Endothelial cell of umbilical vein (primary cell): Measurements from ENCODE around the gene GMPR2. TPM values are rescaled to one million over a fixed set of nuclear protein-coding genes. Genes with fewer than 3 reads are reported as not detected.

Experiments used
- BruUV-seq: library from RNA; stranded (reverse); fragments of 400-500 nt; replicated peaks from 2 replicates; lab custom pipeline; 2021; lab: Mats Ljungman, UMichigan
- CTCF ChIA-PET: fragments of 300-600, 350-600 bp; sonication (Branson Sonifier 250); formaldehyde crosslinking; loops from one replicate; lab custom pipeline; 2021; ENCODE audit warnings: antibody characterized with exemption, inconsistent platforms; lab: Charles Lee
- POLR2A ChIA-PET: fragments of 300-600, 350-600 bp; sonication (Branson Sonifier 250); formaldehyde crosslinking; loops from one replicate; lab custom pipeline; 2021; ENCODE audit warnings: antibody characterized with exemption, inconsistent platforms; lab: Charles Lee
- DNase-seq: peaks from one replicate; pipeline ENCODE4 v3.0.0-alpha.2; 2011; ENCODE audit warnings: low read depth, low spot score
- FAIRE-seq: peaks from 2 replicates; lab custom pipeline; 2011; peaks lifted over from hg19 to GRCh38; lab: Jason Lieb, UNC
- H2AFZ ChIP-seq: 2 replicates; pipeline ENCODE4 v1.6.0; 2012; ENCODE audit warnings: low read depth, low read length, control low read depth, inconsistent platforms
- H3K27ac ChIP-seq: 2 replicates; pipeline ENCODE4 v1.5.1; 2011; ENCODE audit warnings: low read depth, mild to moderate bottlenecking, control low read depth, low read length, moderate library complexity; ENCODE audit not compliant: insufficient read depth
- H3K27me3 ChIP-seq, 2 experiments: 2 replicates each; pipeline versions ENCODE4 v1.6.0 to v1.6.1; 2011; ENCODE audit warnings: low read length in 2 of 2, mixed read lengths in 1 of 2; ENCODE audit not compliant: control insufficient read depth in 2 of 2, insufficient read depth in 2 of 2
- H3K36me3 ChIP-seq, 2 experiments: 2 replicates in 1 of 2; 3 replicates in 1 of 2; pipeline ENCODE4 v1.5.1; 2011; ENCODE audit warnings: low read length in 2 of 2, mild to moderate bottlenecking in 1 of 2, moderate library complexity in 1 of 2; ENCODE audit not compliant: control insufficient read depth in 2 of 2, insufficient read depth in 2 of 2; ENCODE audit errors: extremely low read depth in 1 of 2
- H3K4me1 ChIP-seq: 3 replicates; pipeline ENCODE4 v1.5.1; 2011; ENCODE audit warnings: mild to moderate bottlenecking, low read length; ENCODE audit not compliant: control insufficient read depth, insufficient read depth; ENCODE audit errors: extremely low read depth
- H3K4me2 ChIP-seq: 2 replicates; pipeline ENCODE4 v1.6.1; 2011; ENCODE audit warnings: low read length, control low read depth, mixed read lengths; ENCODE audit not compliant: insufficient read depth
- H3K4me3 ChIP-seq, 3 experiments: fragments of 200-600 bp in 1 of 3; sonication (generic), shearing (Covaris generic) in 1 of 3; replicated peaks in 1 of 3; 2 replicates each; pipeline ENCODE4 v1.5.1; 2011 to 2016; ENCODE audit warnings: control low read depth in 3 of 3, low read length in 3 of 3, mild to moderate bottlenecking in 2 of 3, inconsistent platforms in 1 of 3, low read depth in 1 of 3, moderate library complexity in 1 of 3; ENCODE audit not compliant: insufficient read depth in 1 of 3
- H3K79me2 ChIP-seq: 2 replicates; pipeline ENCODE4 v1.6.0; 2012; ENCODE audit warnings: low read length, inconsistent platforms; ENCODE audit not compliant: control insufficient read depth, insufficient read depth
- H3K9ac ChIP-seq: replicated peaks from 2 replicates; pipeline ENCODE3; 2011; ENCODE audit warnings: low read length, control low read depth; ENCODE audit not compliant: insufficient read depth; ENCODE audit errors: extremely low read depth
- H3K9me1 ChIP-seq: replicated peaks from 3 replicates; pipeline ENCODE4 v1.6.0; 2011; ENCODE audit warnings: mild to moderate bottlenecking, low read length; ENCODE audit not compliant: control insufficient read depth, insufficient read depth; ENCODE audit errors: extremely low read depth
- H3K9me3 ChIP-seq: replicated peaks from 2 replicates; pipeline ENCODE4 v1.5.1; 2012; ENCODE audit warnings: low read length, inconsistent platforms; ENCODE audit not compliant: control insufficient read depth, insufficient read depth
- H4K20me1 ChIP-seq: replicated peaks from 2 replicates; pipeline ENCODE3; 2011; ENCODE audit warnings: mild to moderate bottlenecking, low read length; ENCODE audit not compliant: control insufficient read depth, insufficient read depth; ENCODE audit errors: extremely low read depth
- CTCF ChIP-seq, 2 donors: IDR thresholded peaks; 1 replicate in 1 of 2; 2 replicates in 1 of 2; pipeline ENCODE4 v1.5.1; 2011; ENCODE audit warnings: low read length in 2 of 2, mild to moderate bottlenecking in 2 of 2, moderate library complexity in 2 of 2, control low read depth in 1 of 2, inconsistent platforms in 1 of 2, low read depth in 1 of 2; ENCODE audit not compliant: insufficient read depth in 1 of 2; ENCODE audit errors: extremely low read depth in 1 of 2
- EZH2 ChIP-seq: IDR thresholded peaks from 2 replicates; pipeline ENCODE4 v1.6.1; 2012; ENCODE audit warnings: borderline replicate concordance, low read depth, mild to moderate bottlenecking, moderate library complexity, low read length, inconsistent platforms; ENCODE audit not compliant: severe bottlenecking
- dilution Hi-C: fragments of 300-500 bp; cut with MboI; formaldehyde crosslinking; loops from one replicate; pipeline ENCODE4 v1.15.0; 2019; ENCODE audit warnings: low sequenced_read_pairs; ENCODE audit not compliant: extremely low pct_ligation_motif_present
- intact Hi-C: fragments of 100-400 bp; cut with micrococcal nuclease; formaldehyde crosslinking; loops from one replicate; pipeline ENCODE4 v1.10.0; 2022
- polyA plus RNA-seq, 4 experiments: library from polyadenylated mRNA; depleted of rRNA in 3 of 4; stranded (reverse) in 3 of 4; unstranded in 1 of 4; fragments of >200 nt; gene quantifications; 2 replicates each; pipeline versions ENCODE4 v1.2.1 to v1.2.3, GENCODE V29; 2011 to 2012; ENCODE audit warnings: missing spikeins in 1 of 4
- total RNA-seq: library from RNA; stranded (reverse); gene quantifications from 2 replicates; pipeline ENCODE4 v1.2.3, GENCODE V29; 2021

Gene GMPR2
- total and polyA plus RNA-seq, 2 donors (not counting 3 experiments of a cell fraction or from before 2014, with no cell fraction given) = 58.1 to 61.8 TPM

GRCh38 chr14:24279301-24280186 is 46.8 kb downstream of the GMPR2 start:
- Histone ChIP-seq H3K4me2 (no peak overlapping the region), H2AFZ (no peak overlapping the region), H3K9me3 (no peaks in the 10 kb centered on the region), H3K9ac (no peak overlapping the region), H3K9me1 (no peaks in the 10 kb centered on the region), H3K4me1 (no peaks in the 10 kb centered on the region), H3K36me3 (no peaks in the 10 kb centered on the region), H3K4me3 (no peak overlapping the region), H4K20me1 (no peaks in the 10 kb centered on the region), H3K27me3 (no peaks in the 10 kb centered on the region), H3K79me2 (no peaks in the 10 kb centered on the region), H3K27ac (no peak overlapping the region)
- FAIRE-seq (peak; percentile 38), DNase-seq (no peak)
- TF ChIP-seq CTCF (IDR thresholded peaks at IDR 0.05; ENCODE audit: extremely low read depth in 1 of 2, insufficient read depth in 1 of 2, low read depth in 1 of 2, low read length in 2 of 2) (peak in 1 of 2 donors; percentile 33), EZH2 (no peak)
- CTCF ChIA-PET = interaction anchor here (1.0 to 4.0 kb wide), 7 partner anchors 8 to 64 kb away, joined by 3 to 27 read pairs (median 6); partner anchors contain the start of genes CIDEB, DHRS1, MDP1 and NOP9
- BruUV-seq = no TSS peak
- dilution Hi-C loops (no loop called here), intact Hi-C loops (no loop called here)
- POLR2A ChIA-PET = interaction anchor here (0.6 kb wide), 1 partner anchor 8 kb away, joined by 3 read pairs; the partner anchor contains the start of gene RABGGTA
